ENCODE measurements around the gene OR10AG1.

DNA sequence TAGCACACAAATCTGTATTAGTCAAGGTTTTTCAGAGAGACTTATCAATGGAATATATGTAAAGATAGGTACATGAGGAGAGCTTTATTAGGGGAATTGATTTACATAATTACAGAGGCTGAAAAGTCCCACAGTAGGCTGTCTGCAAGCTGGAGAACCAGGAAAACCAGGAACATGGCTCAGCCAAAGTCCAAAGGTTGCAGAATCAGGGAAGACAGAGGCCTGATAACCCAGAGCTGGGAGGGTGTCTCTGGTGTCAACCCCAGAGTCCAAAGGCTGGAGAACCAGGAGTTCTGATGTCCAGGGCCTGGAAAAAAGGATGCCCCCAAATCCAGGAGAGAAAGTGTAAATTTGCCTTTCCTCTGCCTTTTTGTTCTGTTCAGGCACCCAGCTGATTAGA lies 41.0 kb upstream of the OR10AG1 start:
- TF ChIP-seq, protein P1, sequence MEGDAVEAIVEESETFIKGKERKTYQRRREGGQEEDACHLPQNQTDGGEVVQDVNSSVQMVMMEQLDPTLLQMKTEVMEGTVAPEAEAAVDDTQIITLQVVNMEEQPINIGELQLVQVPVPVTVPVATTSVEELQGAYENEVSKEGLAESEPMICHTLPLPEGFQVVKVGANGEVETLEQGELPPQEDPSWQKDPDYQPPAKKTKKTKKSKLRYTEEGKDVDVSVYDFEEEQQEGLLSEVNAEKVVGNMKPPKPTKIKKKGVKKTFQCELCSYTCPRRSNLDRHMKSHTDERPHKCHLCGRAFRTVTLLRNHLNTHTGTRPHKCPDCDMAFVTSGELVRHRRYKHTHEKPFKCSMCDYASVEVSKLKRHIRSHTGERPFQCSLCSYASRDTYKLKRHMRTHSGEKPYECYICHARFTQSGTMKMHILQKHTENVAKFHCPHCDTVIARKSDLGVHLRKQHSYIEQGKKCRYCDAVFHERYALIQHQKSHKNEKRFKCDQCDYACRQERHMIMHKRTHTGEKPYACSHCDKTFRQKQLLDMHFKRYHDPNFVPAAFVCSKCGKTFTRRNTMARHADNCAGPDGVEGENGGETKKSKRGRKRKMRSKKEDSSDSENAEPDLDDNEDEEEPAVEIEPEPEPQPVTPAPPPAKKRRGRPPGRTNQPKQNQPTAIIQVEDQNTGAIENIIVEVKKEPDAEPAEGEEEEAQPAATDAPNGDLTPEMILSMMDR (IDR thresholded peaks at IDR 0.05; ENCODE audit: insufficient read depth, low read depth, low read length): no peak
- TF ChIP-seq EZH2 (IDR thresholded peaks at IDR 0.05; ENCODE audit: insufficient read depth, low read length): no peak

Measured in astrocyte (in vitro differentiated cells and primary cell).